Measurements from ENCODE around the gene CD300LG. TPM values are rescaled to one million over a fixed set of nuclear protein-coding genes. Genes with fewer than 3 reads are reported as not detected.

Gene CD300LG
- total RNA-seq, 1 donor from 2014 or later: 12.6 TPM

DNA sequence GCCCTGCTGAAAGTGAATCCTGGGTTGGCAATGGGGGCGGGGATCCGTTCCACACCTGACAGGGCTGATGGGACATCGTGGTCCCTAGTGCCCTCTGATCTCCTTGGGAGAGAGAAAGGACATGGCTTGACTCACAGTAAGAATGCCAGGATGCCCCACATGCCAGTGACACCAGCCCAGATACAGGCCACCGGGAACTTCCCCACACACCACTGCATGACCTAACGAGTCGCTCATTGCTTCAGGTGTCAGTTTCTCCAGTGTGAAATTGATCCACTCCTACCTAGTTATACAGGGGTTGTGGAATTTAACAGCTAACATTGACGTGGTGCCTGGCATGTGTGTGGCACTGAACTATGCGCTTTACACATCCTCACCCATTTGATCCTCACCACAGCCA is 7.5 kb downstream of the CD300LG start:
- no peaks in the 10 kb centered on the region for H3K36me3 ChIP-seq
- intact Hi-C loops (cut with micrococcal nuclease): no loop called here
- no peak for DNase-seq
- H3K4me1 ChIP-seq: peaks cover 63% of the 10 kb centered on the region
- no peak overlapping the region for H3K27ac ChIP-seq (replicated peaks)
- no peak overlapping the region for H3K4me3 ChIP-seq
- H3K27me3 ChIP-seq (ENCODE audit: low read depth): no peaks in the 10 kb centered on the region
- no peaks in the 10 kb centered on the region for H3K9me3 ChIP-seq (replicated peaks)
- TF ChIP-seq, protein P1, sequence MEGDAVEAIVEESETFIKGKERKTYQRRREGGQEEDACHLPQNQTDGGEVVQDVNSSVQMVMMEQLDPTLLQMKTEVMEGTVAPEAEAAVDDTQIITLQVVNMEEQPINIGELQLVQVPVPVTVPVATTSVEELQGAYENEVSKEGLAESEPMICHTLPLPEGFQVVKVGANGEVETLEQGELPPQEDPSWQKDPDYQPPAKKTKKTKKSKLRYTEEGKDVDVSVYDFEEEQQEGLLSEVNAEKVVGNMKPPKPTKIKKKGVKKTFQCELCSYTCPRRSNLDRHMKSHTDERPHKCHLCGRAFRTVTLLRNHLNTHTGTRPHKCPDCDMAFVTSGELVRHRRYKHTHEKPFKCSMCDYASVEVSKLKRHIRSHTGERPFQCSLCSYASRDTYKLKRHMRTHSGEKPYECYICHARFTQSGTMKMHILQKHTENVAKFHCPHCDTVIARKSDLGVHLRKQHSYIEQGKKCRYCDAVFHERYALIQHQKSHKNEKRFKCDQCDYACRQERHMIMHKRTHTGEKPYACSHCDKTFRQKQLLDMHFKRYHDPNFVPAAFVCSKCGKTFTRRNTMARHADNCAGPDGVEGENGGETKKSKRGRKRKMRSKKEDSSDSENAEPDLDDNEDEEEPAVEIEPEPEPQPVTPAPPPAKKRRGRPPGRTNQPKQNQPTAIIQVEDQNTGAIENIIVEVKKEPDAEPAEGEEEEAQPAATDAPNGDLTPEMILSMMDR (IDR thresholded peaks at IDR 0.05; ENCODE audit: borderline replicate concordance): no peak

DNA sequence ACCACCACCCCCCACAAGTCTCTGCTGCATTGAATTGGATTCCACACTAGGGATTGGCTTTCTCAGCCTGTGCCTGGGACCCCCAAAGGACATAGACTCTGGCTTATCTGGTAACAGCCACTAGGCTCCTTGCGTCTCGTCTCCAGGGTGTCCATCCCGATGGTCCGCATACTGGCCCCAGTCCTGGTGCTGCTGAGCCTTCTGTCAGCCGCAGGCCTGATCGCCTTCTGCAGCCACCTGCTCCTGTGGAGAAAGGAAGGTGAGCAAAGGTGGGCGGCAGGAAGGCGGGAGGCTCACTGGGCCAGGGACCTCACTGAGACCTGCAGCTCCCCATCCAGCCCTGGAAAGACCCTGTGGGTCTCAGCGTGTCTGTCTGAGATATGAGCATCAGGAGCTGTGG is 8.1 kb downstream of the CD300LG start:
- Histone ChIP-seq H3K27ac (replicated peaks) (peak overlapping the region; percentile 27), H3K4me1 (peaks cover 66% of the 10 kb centered on the region), H3K9me3 (replicated peaks) (no peaks in the 10 kb centered on the region)

DNA sequence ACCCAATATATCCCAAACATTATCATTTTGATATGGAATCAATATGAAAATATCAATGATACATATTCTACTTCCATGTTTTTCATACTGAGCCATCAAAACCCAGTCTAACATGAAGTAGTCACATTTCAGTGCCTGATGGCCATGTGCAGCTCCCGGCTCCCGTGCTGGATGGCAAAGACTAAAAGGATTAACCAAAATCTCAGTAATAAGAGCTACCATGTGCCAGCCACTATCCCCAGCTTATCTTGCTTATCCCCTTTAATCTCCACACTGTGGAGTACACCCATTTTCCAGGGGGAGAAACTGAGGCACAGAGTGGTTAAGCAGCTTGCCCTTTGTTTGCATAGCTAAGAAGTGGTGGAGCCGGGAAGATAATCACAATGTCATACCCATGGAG is 9.2 kb downstream of the CD300LG start:
- Histone ChIP-seq H3K27ac (replicated peaks) (peak overlapping the region; percentile 72), H3K9me3 (replicated peaks) (no peaks in the 10 kb centered on the region), H3K36me3 (no peaks in the 10 kb centered on the region), H3K27me3 (ENCODE audit: low read depth) (no peaks in the 10 kb centered on the region), H3K4me1 (peaks cover 71% of the 10 kb centered on the region), H3K4me3 (no peak overlapping the region)
- intact Hi-C loops (cut with micrococcal nuclease): no loop called here
- DNase-seq: no peak
- TF ChIP-seq, protein P1 (IDR thresholded peaks at IDR 0.05; ENCODE audit: borderline replicate concordance): no peak

More for the DNA sequence above, 8.1 kb downstream of the CD300LG start:
- Histone ChIP-seq H3K36me3 (no peaks in the 10 kb centered on the region), H3K27me3 (ENCODE audit: low read depth) (no peaks in the 10 kb centered on the region), H3K4me3 (no peak overlapping the region)
- DNase-seq: no peak
- TF ChIP-seq, protein P1 (IDR thresholded peaks at IDR 0.05; ENCODE audit: borderline replicate concordance): no peak
- intact Hi-C loops (cut with micrococcal nuclease): no loop called here

DNA sequence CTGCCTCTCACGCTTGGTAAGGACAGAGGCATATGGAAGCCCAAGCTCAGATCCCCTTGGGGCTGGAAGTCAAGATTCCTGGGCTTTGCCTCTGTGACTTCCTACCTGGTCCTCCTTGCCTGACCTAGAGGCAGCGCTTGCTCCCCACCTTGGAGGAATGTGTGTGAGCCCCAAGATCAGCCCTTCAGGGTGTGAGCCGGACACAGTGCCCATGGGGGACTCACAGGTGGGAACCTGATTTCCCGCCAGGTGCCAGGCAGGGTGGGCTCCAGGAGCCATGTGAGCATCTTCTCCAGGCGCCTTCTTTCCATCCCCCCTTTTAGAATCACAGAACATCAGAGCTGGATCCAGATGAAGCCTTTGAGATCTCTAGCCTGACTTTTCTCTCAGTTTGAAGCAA is 10.2 kb downstream of the CD300LG start:
- no peaks in the 10 kb centered on the region for H3K27me3 ChIP-seq (ENCODE audit: low read depth)
- no peaks in the 10 kb centered on the region for H3K9me3 ChIP-seq (replicated peaks)
- intact Hi-C loops (cut with micrococcal nuclease): no loop called here
- TF ChIP-seq, protein P1 (IDR thresholded peaks at IDR 0.05; ENCODE audit: borderline replicate concordance): no peak
- no peak for DNase-seq
- peak overlapping the region; percentile 72 for H3K27ac ChIP-seq (replicated peaks)
- no peak overlapping the region for H3K4me3 ChIP-seq
- H3K4me1 ChIP-seq: peaks cover 77% of the 10 kb centered on the region
- H3K36me3 ChIP-seq: no peaks in the 10 kb centered on the region

DNA sequence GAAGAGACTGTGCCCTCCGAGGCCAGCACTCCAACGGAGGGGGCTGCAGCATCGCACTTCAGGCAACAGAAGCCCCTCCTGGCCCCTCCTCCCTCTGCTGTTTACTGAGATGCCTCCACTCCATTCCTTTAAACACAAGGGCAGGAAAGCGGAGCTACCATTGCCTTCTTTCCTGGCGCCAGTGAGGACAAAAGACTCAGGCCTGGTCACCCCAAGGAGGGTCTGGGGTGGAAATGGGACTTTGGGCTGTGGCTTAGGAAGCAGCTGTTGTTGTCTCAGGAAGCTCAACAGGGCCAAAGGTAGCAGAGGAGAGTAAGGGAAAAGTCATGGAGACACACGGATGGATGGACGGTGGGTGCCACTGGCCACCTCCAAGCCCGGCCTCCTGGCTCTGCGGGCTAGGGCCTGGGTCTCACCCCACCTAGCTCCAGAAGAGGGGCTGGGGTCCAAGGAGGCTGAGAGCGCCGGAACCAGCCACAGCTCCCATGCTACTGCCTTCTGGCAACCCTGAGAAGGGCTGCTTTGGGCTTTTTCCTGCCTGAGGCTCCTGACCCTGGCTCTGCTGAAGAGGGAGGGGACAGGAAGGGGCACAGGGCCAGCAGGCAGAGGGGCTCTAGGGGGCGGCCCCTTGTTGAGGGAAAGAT is 11.1 kb downstream of the CD300LG start:
- no peak overlapping the region for H3K4me3 ChIP-seq
- intact Hi-C loops (cut with micrococcal nuclease): no loop called here
- H3K9me3 ChIP-seq (replicated peaks): no peaks in the 10 kb centered on the region
- no peaks in the 10 kb centered on the region for H3K27me3 ChIP-seq (ENCODE audit: low read depth)
- TF ChIP-seq, protein P1 (IDR thresholded peaks at IDR 0.05; ENCODE audit: borderline replicate concordance): no peak
- H3K36me3 ChIP-seq: no peaks in the 10 kb centered on the region
- DNase-seq: no peak
- peaks cover 80% of the 10 kb centered on the region for H3K4me1 ChIP-seq
- H3K27ac ChIP-seq (replicated peaks): peak overlapping the region; percentile 72

Data from left ventricle myocardium inferior (tissue), 1 donor.